Muscle of leg (tissue), 16 donors: ENCODE results near the gene TMX1. TPM values are rescaled to one million over a fixed set of nuclear protein-coding genes. Genes with fewer than 3 reads are reported as not detected.

Experiments used
- DNase-seq: peaks from one replicate; pipeline ENCODE4 v3.0.0; 2013
- H3K27ac ChIP-seq: one replicate; pipeline ENCODE4 v1.5.1; 2013; ENCODE audit warnings: mild to moderate bottlenecking, low read length, control low read depth
- H3K27me3 ChIP-seq: one replicate; pipeline ENCODE4 v1.6.1; 2013; ENCODE audit warnings: low read length; ENCODE audit not compliant: control insufficient read depth, insufficient read depth
- H3K36me3 ChIP-seq: one replicate; pipeline ENCODE4 v1.6.1; 2013; ENCODE audit warnings: low read length; ENCODE audit not compliant: control insufficient read depth, insufficient read depth
- H3K4me1 ChIP-seq: one replicate; pipeline ENCODE4 v1.6.1; 2013; ENCODE audit warnings: low read length; ENCODE audit not compliant: control insufficient read depth, insufficient read depth
- H3K4me3 ChIP-seq: one replicate; pipeline ENCODE4 v1.5.1; 2013; ENCODE audit warnings: low read length, control low read depth
- H3K9me3 ChIP-seq: replicated peaks from 2 replicates; pipeline ENCODE4 v1.6.1; 2013; ENCODE audit warnings: low read depth, low read length; ENCODE audit not compliant: control insufficient read depth
- WGBS: methylation state at CpG from one replicate; pipeline ENCODE4 v1.1.5; 2013; ENCODE audit warnings: missing lambda C conversion rate; ENCODE audit not compliant: insufficient coverage; 5-methylcytosine and 5-hydroxymethylcytosine counted together
- long read RNA-seq, 11 donors: transcript quantifications; one replicate each; lab custom pipeline, GENCODE V29; 2026
- polyA plus RNA-seq, 8 donors: library from polyadenylated mRNA; unstranded; fragments of 120-200 nt; gene quantifications; one replicate each; pipeline versions ENCODE4 v1.2.1 to v1.2.3, GENCODE V29; 2013; ENCODE audit warnings: inconsistent platforms in 1 of 8, low replicate concordance in 1 of 8; ENCODE audit not compliant: insufficient read length in 8 of 8, insufficient read depth in 1 of 8
- total RNA-seq: library from RNA; stranded (reverse); fragments of 120-200 nt; gene quantifications from one replicate; pipeline ENCODE4 v1.2.4, GENCODE V29; 2013

Gene TMX1, protein sequence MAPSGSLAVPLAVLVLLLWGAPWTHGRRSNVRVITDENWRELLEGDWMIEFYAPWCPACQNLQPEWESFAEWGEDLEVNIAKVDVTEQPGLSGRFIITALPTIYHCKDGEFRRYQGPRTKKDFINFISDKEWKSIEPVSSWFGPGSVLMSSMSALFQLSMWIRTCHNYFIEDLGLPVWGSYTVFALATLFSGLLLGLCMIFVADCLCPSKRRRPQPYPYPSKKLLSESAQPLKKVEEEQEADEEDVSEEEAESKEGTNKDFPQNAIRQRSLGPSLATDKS
- total RNA-seq (20.4 TPM), polyA plus RNA-seq (10 to 100 TPM; 24.0 to 36.7 (median 28.5) TPM)
- long read RNA-seq, donor 1, transcript TMX1-201 (8 exons, 3,995 nt): major isoform, 5 of 5 reads
- long read RNA-seq, donor 1, partial matches to known transcripts: 0 of 5 reads
- long read RNA-seq, donor 1, other reads (novel, unspliced or antisense): 0 of 5 reads
- long read RNA-seq, donor 2, partial matches to known transcripts: 0 of 1 reads
- long read RNA-seq, donor 2, other reads (novel, unspliced or antisense): 0 of 1 reads
- long read RNA-seq, donor 3, transcript TMX1-201 (8 exons, 3,995 nt): major isoform, 23 of 23 reads
- long read RNA-seq, donor 3, partial matches to known transcripts: 0 of 23 reads
- long read RNA-seq, donor 3, other reads (novel, unspliced or antisense): 0 of 23 reads
- long read RNA-seq, donor 4, transcript TMX1-201 (8 exons, 3,995 nt): major isoform, 9 of 24 reads
- long read RNA-seq, donor 4, partial matches to known transcripts: 15 of 24 reads
- long read RNA-seq, donor 4, other reads (novel, unspliced or antisense): 0 of 24 reads
- long read RNA-seq, donor 5, transcript TMX1-201 (8 exons, 3,995 nt): major isoform, 49 of 50 reads
- long read RNA-seq, donor 5, partial matches to known transcripts: 0 of 50 reads
- long read RNA-seq, donor 5, other reads (novel, unspliced or antisense): 0 of 50 reads
- long read RNA-seq, donor 6, transcript TMX1-201 (8 exons, 3,995 nt): major isoform, 18 of 18 reads
- long read RNA-seq, donor 6, partial matches to known transcripts: 0 of 18 reads
- long read RNA-seq, donor 6, other reads (novel, unspliced or antisense): 0 of 18 reads
- long read RNA-seq, donor 7, transcript TMX1-201 (8 exons, 3,995 nt): major isoform, 23 of 65 reads
- long read RNA-seq, donor 7, partial matches to known transcripts: 42 of 65 reads
- long read RNA-seq, donor 7, other reads (novel, unspliced or antisense): 0 of 65 reads
- long read RNA-seq, donor 8, transcript TMX1-201 (8 exons, 3,995 nt): major isoform, 18 of 18 reads
- long read RNA-seq, donor 8, partial matches to known transcripts: 0 of 18 reads
- long read RNA-seq, donor 8, other reads (novel, unspliced or antisense): 0 of 18 reads
- long read RNA-seq, donor 9, transcript TMX1-201 (8 exons, 3,995 nt): major isoform, 10 of 10 reads
- long read RNA-seq, donor 9, partial matches to known transcripts: 0 of 10 reads
- long read RNA-seq, donor 9, other reads (novel, unspliced or antisense): 0 of 10 reads
- long read RNA-seq, donor 10, transcript TMX1-201 (8 exons, 3,995 nt): major isoform, 17 of 17 reads
- long read RNA-seq, donor 10, partial matches to known transcripts: 0 of 17 reads
- long read RNA-seq, donor 10, other reads (novel, unspliced or antisense): 0 of 17 reads
- long read RNA-seq, donor 11, transcript TMX1-201 (8 exons, 3,995 nt): major isoform, 12 of 18 reads
- long read RNA-seq, donor 11, partial matches to known transcripts: 6 of 18 reads
- long read RNA-seq, donor 11, other reads (novel, unspliced or antisense): 0 of 18 reads

DNA sequence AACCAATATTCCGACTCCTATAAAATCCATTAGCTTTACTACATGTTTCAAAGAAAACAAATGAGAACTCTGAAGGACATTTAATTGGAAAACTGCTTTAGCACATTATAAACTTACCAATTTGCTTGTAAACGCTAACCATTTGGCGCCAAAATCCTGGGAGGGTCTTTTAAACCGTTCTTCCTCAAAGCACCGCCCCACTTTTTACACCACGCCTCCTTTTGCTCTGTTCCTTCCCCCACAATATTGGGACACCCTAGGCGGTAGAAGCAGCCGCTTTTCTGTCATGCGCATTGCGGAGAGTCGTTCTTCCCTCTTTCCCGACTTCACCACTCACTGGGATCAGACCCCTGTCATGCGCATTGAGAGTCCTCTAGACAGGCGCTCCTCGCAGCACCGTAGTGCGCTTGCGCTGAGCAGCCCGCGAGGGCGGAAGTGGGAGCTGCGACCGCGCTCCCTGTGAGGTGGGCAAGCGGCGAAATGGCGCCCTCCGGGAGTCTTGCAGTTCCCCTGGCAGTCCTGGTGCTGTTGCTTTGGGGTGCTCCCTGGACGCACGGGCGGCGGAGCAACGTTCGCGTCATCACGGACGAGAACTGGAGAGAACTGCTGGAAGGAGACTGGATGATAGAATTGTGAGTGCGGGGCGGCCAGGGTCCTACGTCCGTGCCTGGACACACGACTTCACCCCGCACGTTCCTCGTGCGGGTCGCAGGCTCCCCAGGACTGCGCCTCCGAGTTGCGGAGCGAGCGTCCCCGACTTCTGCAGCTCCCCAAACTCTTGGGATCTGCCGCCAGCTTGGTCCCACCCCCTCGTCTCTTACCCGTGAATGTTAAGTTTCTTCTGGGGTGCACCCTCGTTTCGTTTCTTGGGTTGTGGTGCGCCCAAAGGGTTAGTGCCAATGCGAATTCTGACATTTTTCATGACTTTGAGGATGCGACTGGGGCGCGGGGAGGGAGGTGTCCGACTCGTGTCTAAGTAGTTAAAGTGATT lies at the start of gene TMX1:
Gene TMX1, plus strand, starts transcription at position 435 of the 991 bp plus-strand sequence. Its CDS starts 46 bp downstream, at position 481.
- Histone ChIP-seq H3K36me3 (peaks cover 8% of the 10 kb centered on the region), H3K4me3 (peak within 1 kb of the TSS; percentile 66), H3K27me3 (no peaks in the 10 kb centered on the region), H3K9me3 (no peaks in the 10 kb centered on the region), H3K4me1 (peaks cover 4% of the 10 kb centered on the region), H3K27ac (peak within 1 kb of the TSS; percentile 69)
- peak; percentile 100 for DNase-seq
- 1% methylated on average over 49 of the region's 65 CpGs for WGBS

DNA sequence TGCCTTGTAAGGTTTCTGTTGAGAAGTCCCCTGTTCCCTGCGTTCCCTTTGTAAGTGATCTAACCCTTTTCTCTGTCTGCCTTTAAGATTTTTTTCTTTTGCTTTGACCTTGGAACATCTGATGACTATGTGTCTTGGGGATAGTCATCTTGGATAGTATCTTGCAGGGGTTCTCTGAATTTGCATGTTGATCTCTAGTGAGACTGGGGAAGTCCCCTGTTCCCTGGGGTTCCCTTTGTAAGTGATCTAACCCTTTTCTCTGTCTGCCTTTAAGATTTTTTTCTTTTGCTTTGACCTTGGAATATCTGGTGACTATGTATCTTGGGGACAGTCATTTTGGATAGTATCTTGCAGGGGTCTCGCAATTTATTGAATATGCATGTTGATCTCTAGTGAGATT lies 38.2 kb upstream of the TMX1 start:
- H3K27ac ChIP-seq: no peak overlapping the region
- no peaks in the 10 kb centered on the region for H3K9me3 ChIP-seq
- DNase-seq: no peak
- H3K36me3 ChIP-seq: no peaks in the 10 kb centered on the region
- H3K27me3 ChIP-seq: no peaks in the 10 kb centered on the region
- 80% methylated on average over 1 of the region's 2 CpGs for WGBS
- no peak overlapping the region for H3K4me3 ChIP-seq
- H3K4me1 ChIP-seq: no peaks in the 10 kb centered on the region

DNA sequence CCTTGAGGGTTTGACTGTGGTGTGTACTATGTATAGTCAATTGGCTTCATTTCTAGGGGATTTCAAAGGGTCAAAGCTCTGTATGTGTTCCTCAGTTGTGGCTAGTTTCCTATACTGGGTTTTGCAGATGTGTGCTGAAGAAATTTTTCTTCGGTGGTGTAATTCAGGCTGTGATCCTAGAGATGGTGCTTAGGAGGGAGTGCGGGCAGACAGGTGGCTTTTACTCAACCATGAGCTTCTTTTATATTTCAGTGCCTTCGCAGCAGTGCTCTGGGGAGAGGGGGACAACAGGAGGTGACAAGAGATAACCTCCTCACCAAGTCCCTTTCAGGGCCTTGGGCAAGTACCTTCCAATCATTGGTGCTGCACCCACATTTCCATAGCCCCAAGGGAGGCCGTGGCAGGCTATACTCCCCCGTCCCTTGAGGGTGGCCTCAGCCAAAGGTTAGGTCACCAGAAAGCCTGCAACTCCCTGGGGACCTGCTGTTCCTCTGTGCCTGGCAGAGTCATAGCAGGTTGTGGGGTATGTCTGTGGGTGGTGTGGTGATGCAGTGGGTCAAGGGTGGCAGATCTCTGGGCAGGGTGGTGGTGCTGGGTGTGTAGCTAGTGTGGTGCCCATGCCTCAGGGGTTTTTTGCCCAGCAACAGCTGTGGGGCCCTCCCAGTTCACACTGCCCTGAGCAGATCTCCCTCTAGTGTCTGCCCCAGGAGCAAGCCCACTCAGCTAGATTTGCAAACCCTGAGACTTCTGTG lies 37.0 kb upstream of the TMX1 start:
- Histone ChIP-seq H3K4me1 (no peaks in the 10 kb centered on the region), H3K36me3 (no peaks in the 10 kb centered on the region), H3K4me3 (no peak overlapping the region), H3K27ac (no peak overlapping the region), H3K9me3 (no peaks in the 10 kb centered on the region), H3K27me3 (no peaks in the 10 kb centered on the region)
- DNase-seq: no peak
- no CpG with 5 or more reads among the region's 5 CpGs for WGBS

DNA sequence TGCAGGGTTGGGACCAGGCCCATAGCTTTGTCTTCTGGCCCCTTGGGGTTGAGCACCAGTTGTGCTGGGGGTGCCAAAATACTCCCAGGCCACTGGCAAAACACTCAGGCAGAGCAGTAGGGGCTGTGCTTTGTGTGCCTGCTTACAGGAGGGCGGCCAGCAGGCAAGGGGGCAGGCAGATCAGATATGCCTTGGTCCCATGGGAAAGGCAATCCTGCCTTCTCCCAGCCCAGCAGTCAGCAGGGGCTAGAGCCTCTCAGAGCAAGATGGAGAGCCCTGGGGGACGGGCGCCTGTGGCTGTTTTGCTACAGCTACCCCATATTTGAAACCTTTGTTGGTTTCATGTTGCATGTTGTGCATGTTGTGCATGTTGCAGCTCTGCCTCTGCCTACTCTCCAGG lies 36.2 kb upstream of the TMX1 start:
- 89% methylated on average over 1 of the region's 3 CpGs for WGBS
- Histone ChIP-seq H3K4me3 (no peak overlapping the region), H3K9me3 (no peaks in the 10 kb centered on the region), H3K36me3 (no peaks in the 10 kb centered on the region), H3K4me1 (no peaks in the 10 kb centered on the region), H3K27me3 (no peaks in the 10 kb centered on the region), H3K27ac (no peak overlapping the region)
- no peak for DNase-seq

DNA sequence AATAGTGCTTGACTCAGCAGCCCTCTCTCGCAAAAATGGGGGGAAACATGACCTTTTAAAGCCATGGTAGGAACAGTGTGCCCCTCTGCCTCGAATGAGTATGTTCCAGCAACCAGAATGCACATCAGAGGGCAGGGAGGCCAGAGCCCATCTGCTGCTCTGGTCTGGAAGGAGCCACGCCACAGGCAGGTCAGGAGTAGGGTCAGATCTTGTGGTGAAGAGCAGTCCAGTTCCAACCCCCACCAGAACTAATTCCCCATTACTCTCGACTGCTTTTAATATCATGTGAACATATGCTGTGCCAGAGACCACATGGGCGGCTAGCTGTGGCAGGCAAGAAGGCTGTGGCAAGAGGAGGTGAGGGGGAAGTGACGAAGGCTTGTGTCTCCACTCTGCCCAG lies 34.6 kb upstream of the TMX1 start:
- no peaks in the 10 kb centered on the region for H3K9me3 ChIP-seq
- H3K4me3 ChIP-seq: no peak overlapping the region
- DNase-seq: no peak
- no peak overlapping the region for H3K27ac ChIP-seq
- H3K36me3 ChIP-seq: no peaks in the 10 kb centered on the region
- 36% methylated on average over 2 of the region's 6 CpGs for WGBS
- no peaks in the 10 kb centered on the region for H3K27me3 ChIP-seq
- no peaks in the 10 kb centered on the region for H3K4me1 ChIP-seq

DNA sequence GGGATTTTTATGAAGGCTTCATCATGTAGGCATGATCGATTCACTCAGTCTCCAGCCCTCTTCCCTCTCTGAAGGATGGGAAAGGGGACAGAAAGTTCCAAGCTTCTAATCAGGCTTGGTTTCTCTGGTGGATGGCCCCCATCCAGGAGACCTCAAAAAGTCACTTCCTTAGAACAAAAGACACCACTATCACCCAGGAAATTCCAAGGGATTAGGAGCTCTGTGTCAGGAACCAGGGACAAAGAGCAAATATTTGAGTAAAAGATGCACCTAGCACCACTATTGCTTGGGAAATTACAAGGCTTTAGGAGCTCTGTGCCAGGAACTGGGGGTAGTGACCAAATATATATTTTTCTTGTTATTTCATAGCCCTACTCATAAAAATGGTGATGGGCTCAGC lies 33.6 kb upstream of the TMX1 start:
- H3K27me3 ChIP-seq: no peaks in the 10 kb centered on the region
- no peaks in the 10 kb centered on the region for H3K36me3 ChIP-seq
- no peak overlapping the region for H3K4me3 ChIP-seq
- no peaks in the 10 kb centered on the region for H3K4me1 ChIP-seq
- no peak overlapping the region for H3K27ac ChIP-seq
- no peak for DNase-seq
- no peaks in the 10 kb centered on the region for H3K9me3 ChIP-seq
- WGBS: no CpG with 5 or more reads among the region's 1 CpG

DNA sequence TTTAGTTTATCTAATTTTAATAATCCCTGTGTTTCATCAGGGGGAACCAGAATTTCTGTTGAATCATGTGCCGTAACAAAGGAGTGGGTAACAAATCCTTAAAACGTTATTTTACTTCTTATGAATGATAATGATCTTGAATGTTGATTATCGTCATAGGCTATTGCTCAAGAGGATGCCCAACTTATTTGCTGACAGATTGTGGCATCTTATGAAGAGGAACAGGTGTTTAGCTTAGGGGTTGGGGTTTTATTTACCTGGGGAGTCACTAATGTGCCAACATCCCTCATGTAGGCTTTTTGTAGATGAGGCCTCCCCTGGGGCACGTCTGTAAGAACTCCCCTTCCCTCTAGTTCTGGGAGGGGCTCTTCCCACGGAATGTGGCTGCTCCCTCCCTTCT lies 32.4 kb upstream of the TMX1 start:
- 86% methylated on average over 2 of the region's 5 CpGs for WGBS
- H3K27ac ChIP-seq: no peak overlapping the region
- H3K36me3 ChIP-seq: no peaks in the 10 kb centered on the region
- DNase-seq: no peak
- no peaks in the 10 kb centered on the region for H3K27me3 ChIP-seq
- H3K9me3 ChIP-seq: no peaks in the 10 kb centered on the region
- H3K4me1 ChIP-seq: no peaks in the 10 kb centered on the region
- no peak overlapping the region for H3K4me3 ChIP-seq

- Histone ChIP-seq H3K9me3 (no peaks in the 10 kb centered on the region), H3K27me3 (no peaks in the 10 kb centered on the region), H3K4me1 (no peaks in the 10 kb centered on the region), H3K36me3 (no peaks in the 10 kb centered on the region), H3K27ac (no peak overlapping the region), H3K4me3 (no peak overlapping the region)
- no CpG with 5 or more reads among the region's 1 CpG for WGBS
- DNase-seq: no peak
Observed at GRCh38 chr14:51208982-51209381, 31.1 kb upstream of the TMX1 start.
